Suprapubic skin (tissue), 4 donors: ENCODE measurements around the gene DNMT3A. TPM values are rescaled to one million over a fixed set of nuclear protein-coding genes. Genes with fewer than 3 reads are reported as not detected.

Experiments used
- DNase-seq, 2 donors: peaks; one replicate each; pipeline ENCODE4 v3.0.0-alpha.2; 2019; ENCODE audit warnings: low spot score in 2 of 2
- H3K27ac ChIP-seq: fragments of 200-600 bp; sonication (generic); one replicate; pipeline ENCODE4 v1.5.1; 2019
- H3K27me3 ChIP-seq: fragments of 200-600 bp; sonication (generic); one replicate; pipeline ENCODE4 v1.5.1; 2019
- H3K36me3 ChIP-seq: fragments of 200-600 bp; sonication (generic); one replicate; pipeline ENCODE4 v1.5.1; 2019
- H3K4me1 ChIP-seq: fragments of 200-600 bp; sonication (generic); one replicate; pipeline ENCODE4 v1.5.1; 2019
- H3K4me3 ChIP-seq: fragments of 200-600 bp; sonication (generic); one replicate; pipeline ENCODE4 v1.5.1; 2019; ENCODE audit warnings: mild to moderate bottlenecking
- H3K9me3 ChIP-seq: fragments of 200-600 bp; sonication (generic); one replicate; pipeline ENCODE4 v1.5.1; 2019
- CTCF ChIP-seq, 2 donors: fragments of 200-600 bp in 1 of 2; fragments of 450-650 bp in 1 of 2; sonication (generic) in 1 of 2; IDR thresholded peaks; one replicate each; pipeline ENCODE4 v1.5.1; 2016 to 2019; ENCODE audit warnings: antibody characterized with exemption in 2 of 2, mild to moderate bottlenecking in 1 of 2, moderate library complexity in 1 of 2
- EP300 ChIP-seq: sonication (generic); formaldehyde crosslinking; IDR thresholded peaks from one replicate; pipeline ENCODE4 v1.6.1; 2017; ENCODE audit warnings: antibody characterized with exemption
- POLR2A ChIP-seq, 2 donors: fragments of 450-650 bp; IDR thresholded peaks; one replicate each; pipeline ENCODE4 v1.6.1; 2017; ENCODE audit warnings: antibody characterized with exemption in 2 of 2, mild to moderate bottlenecking in 2 of 2, moderate library complexity in 2 of 2
- POLR2AphosphoS5 ChIP-seq, 3 donors: sonication (generic); formaldehyde crosslinking; IDR thresholded peaks; one replicate each; pipeline ENCODE4 v1.6.1; 2017; ENCODE audit warnings: antibody characterized with exemption in 3 of 3
- WGBS: methylation state at CpG from one replicate; pipeline ENCODE4 v1.1.5; 2018; 5-methylcytosine and 5-hydroxymethylcytosine counted together
- total RNA-seq, 4 donors: library from RNA; depleted of rRNA; stranded (reverse); fragments of >200 nt; gene quantifications; one replicate each; pipeline ENCODE4 v1.1.0, GENCODE V29; 2016

DNMT3A gene
- total RNA-seq, 4 donors from 2014 or later, result 4.0 to 12.8 (median 9.5) TPM

DNA sequence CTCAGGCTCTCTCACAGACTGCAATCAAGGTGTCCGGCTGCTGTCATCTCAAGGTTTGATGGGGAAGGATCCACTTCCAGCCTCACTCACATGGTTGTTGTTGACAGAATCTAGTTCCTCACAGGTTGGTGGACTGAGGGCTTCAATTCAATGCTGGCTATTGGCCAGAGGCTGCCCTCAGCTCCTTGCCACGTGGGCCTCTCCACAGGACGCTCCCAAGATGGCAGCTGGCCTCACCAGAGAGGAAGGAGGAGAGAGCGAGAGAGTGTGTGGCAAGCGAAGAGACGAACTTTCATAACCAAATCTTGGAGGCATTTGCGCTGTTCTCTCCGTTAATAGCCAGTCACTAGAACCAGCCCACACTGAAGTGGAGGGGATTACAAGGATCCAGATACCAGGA, 13.5 kb upstream of the DNMT3A start:
- no peak for TF ChIP-seq CTCF (IDR thresholded peaks at IDR 0.05)
- no peak for TF ChIP-seq POLR2A (IDR thresholded peaks at IDR 0.05)
- no peak for TF ChIP-seq POLR2AphosphoS5 (IDR thresholded peaks at IDR 0.05)
- TF ChIP-seq EP300, result no peak
- Histone ChIP-seq H3K9me3 (no peaks in the 10 kb centered on the region), H3K4me3 (no peak overlapping the region), H3K4me1 (no peaks in the 10 kb centered on the region), H3K27ac (no peak overlapping the region), H3K27me3 (no peaks in the 10 kb centered on the region), H3K36me3 (no peaks in the 10 kb centered on the region)
- no peak for DNase-seq
- 94% methylated on average over 8 of the region's 8 CpGs for WGBS

- Histone ChIP-seq H3K27ac (no peak overlapping the region), H3K4me1 (no peaks in the 10 kb centered on the region), H3K9me3 (no peaks in the 10 kb centered on the region), H3K4me3 (no peak overlapping the region), H3K36me3 (no peaks in the 10 kb centered on the region), H3K27me3 (no peaks in the 10 kb centered on the region)
- WGBS, result 72% methylated on average over 6 of the region's 6 CpGs
- no peak for TF ChIP-seq POLR2AphosphoS5 (IDR thresholded peaks at IDR 0.05)
- DNase-seq, result no peak
Observed at GRCh38 chr2:25354116-25354515, 12.4 kb upstream of the DNMT3A start.

DNA sequence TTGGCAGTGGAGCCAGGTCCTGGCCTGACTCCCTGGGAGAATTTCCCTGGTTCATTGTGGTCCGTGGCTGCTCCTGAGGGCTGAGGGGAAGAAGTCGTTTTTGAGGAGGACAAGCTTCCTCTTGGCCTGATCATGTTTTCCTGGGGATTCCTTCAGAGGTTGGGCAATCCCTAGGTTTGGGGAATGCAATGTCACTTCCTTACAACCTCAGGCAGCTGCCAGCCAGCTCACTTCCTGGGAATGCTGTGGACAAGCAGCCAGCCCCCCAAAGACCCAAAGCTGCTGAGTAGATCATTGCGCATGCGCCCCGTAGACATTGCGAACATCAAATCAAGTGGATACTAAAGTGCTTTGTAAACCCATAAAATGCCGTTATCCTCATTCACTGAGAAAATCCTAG, 7.7 kb upstream of the DNMT3A start:
- 74% methylated on average over 7 of the region's 7 CpGs for WGBS
- no peak for TF ChIP-seq POLR2A (IDR thresholded peaks at IDR 0.05)
- no peak for TF ChIP-seq CTCF (IDR thresholded peaks at IDR 0.05)
- no peak for TF ChIP-seq EP300
- no peak for TF ChIP-seq POLR2AphosphoS5 (IDR thresholded peaks at IDR 0.05)

GRCh38 chr2:25347846-25348245, 6.1 kb upstream of the DNMT3A start:
- Histone ChIP-seq H3K9me3 (no peaks in the 10 kb centered on the region), H3K27ac (no peak overlapping the region), H3K4me3 (no peak overlapping the region), H3K27me3 (no peaks in the 10 kb centered on the region), H3K4me1 (no peaks in the 10 kb centered on the region), H3K36me3 (no peaks in the 10 kb centered on the region)
- 40% methylated on average over 2 of the region's 2 CpGs for whole genome bisulfite sequencing
- no peak for DNase-seq
- TF ChIP-seq EP300, result no peak
- no peak for TF ChIP-seq CTCF (IDR thresholded peaks at IDR 0.05)
- no peak for TF ChIP-seq POLR2A (IDR thresholded peaks at IDR 0.05)
- no peak for TF ChIP-seq POLR2AphosphoS5 (IDR thresholded peaks at IDR 0.05)

More for the DNA sequence above, 7.7 kb upstream of the DNMT3A start:
- no peaks in the 10 kb centered on the region for H3K36me3 ChIP-seq
- no peaks in the 10 kb centered on the region for H3K4me1 ChIP-seq
- DNase-seq, result no peak
- no peaks in the 10 kb centered on the region for H3K27me3 ChIP-seq
- no peaks in the 10 kb centered on the region for H3K9me3 ChIP-seq
- H3K4me3 ChIP-seq, result no peak overlapping the region
- no peak overlapping the region for H3K27ac ChIP-seq

DNA sequence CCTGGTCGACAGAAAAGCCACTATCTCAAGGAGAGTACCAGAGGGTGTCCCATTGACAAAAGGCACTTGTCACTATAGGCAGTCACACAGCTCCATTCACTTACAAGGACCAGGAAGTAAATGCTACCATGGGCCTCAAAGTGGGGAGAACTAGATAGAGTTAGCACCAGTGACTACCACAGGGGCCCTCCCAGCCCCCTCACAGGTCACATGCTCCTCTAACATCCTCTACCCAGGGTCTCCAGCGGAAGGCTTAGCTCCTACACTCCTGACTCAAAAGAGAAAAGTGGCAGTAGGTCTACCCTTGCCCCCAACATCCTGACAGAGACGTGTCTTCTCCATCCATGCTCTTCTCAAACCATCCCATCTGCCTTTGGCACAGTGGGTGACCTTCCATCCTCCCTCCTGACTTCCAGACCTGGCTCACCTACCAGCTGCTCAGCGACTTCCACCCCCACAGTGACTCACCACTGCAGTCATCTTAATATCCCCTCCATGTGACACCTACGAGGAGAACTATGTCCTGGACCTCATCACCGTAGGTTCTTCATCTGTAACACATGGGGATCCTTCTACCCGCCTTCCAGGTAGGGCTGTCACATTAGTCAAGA, 5.6 kb upstream of the DNMT3A start:
- 69% methylated on average over 7 of the region's 7 CpGs for WGBS
- peaks cover 5% of the 10 kb centered on the region for H3K4me1 ChIP-seq
- H3K36me3 ChIP-seq, result no peaks in the 10 kb centered on the region
- DNase-seq, result no peak
- no peaks in the 10 kb centered on the region for H3K9me3 ChIP-seq
- H3K27ac ChIP-seq, result no peak overlapping the region
- H3K27me3 ChIP-seq, result no peaks in the 10 kb centered on the region
- H3K4me3 ChIP-seq, result no peak overlapping the region
- no peak for TF ChIP-seq CTCF (IDR thresholded peaks at IDR 0.05)
- no peak for TF ChIP-seq POLR2A (IDR thresholded peaks at IDR 0.05)
- TF ChIP-seq EP300, result no peak
- no peak for TF ChIP-seq POLR2AphosphoS5 (IDR thresholded peaks at IDR 0.05)
